Activated CD4-positive, alpha-beta T cell treated with anti-CD3 and anti-CD28 coated beads, Interleukin-2, amount 50 U/mL, for 1 hour (primary cell): ENCODE measurements around the gene DPYD.

Experiments used
- DNase-seq: peaks from one replicate; pipeline ENCODE4 v3.0.0-alpha.2; 2020

DPYD gene

GRCh38 chr1:97348599-97349265 is 572.1 kb downstream of the DPYD start:
- DNase-seq = no peak

- DNase-seq = no peak
These were observed 579.9 kb downstream of the DPYD start for GRCh38 chr1:97340951-97341350.

- no peak for DNase-seq
These were observed 582.5 kb downstream of the DPYD start for GRCh38 chr1:97338347-97338746.

- no peak for DNase-seq
These were observed 583.4 kb downstream of the DPYD start for GRCh38 chr1:97337250-97338030.

- no peak for DNase-seq
These were observed 586.4 kb downstream of the DPYD start for GRCh38 chr1:97334454-97334853.

- DNase-seq = no peak
These were observed 588.1 kb downstream of the DPYD start for GRCh38 chr1:97332716-97333115.

- no peak for DNase-seq
These were observed 589.7 kb downstream of the DPYD start for GRCh38 chr1:97331165-97331564.

GRCh38 chr1:97314685-97315084 is 606.1 kb downstream of the DPYD start:
- no peak for DNase-seq

GRCh38 chr1:97308131-97308530 is 612.7 kb downstream of the DPYD start:
- DNase-seq = no peak

GRCh38 chr1:97307568-97307967 is 613.3 kb downstream of the DPYD start:
- DNase-seq = no peak

- DNase-seq = no peak
These were observed 613.7 kb downstream of the DPYD start for GRCh38 chr1:97307151-97307550.

GRCh38 chr1:97306504-97306903 is 614.3 kb downstream of the DPYD start:
- DNase-seq = no peak

- no peak for DNase-seq
These were observed 616.5 kb downstream of the DPYD start for GRCh38 chr1:97304366-97304765.

- DNase-seq = no peak
These were observed 621.9 kb downstream of the DPYD start for GRCh38 chr1:97298966-97299365.

GRCh38 chr1:97297611-97298010 is 623.2 kb downstream of the DPYD start:
- DNase-seq = no peak

GRCh38 chr1:97281962-97282361 is 638.9 kb downstream of the DPYD start:
- DNase-seq = no peak

- no peak for DNase-seq
These were observed 642.8 kb downstream of the DPYD start for GRCh38 chr1:97277891-97278654.

GRCh38 chr1:97271916-97272788 is 648.7 kb downstream of the DPYD start:
- DNase-seq = no peak

GRCh38 chr1:97270508-97271307 is 650.1 kb downstream of the DPYD start:
- DNase-seq = no peak

- no peak for DNase-seq
These were observed 655.2 kb downstream of the DPYD start for GRCh38 chr1:97265630-97266029.

GRCh38 chr1:97262842-97263241 is 658.0 kb downstream of the DPYD start:
- no peak for DNase-seq

- no peak for DNase-seq
These were observed 662.2 kb downstream of the DPYD start for GRCh38 chr1:97258597-97258996.
